H54 (cell line): ENCODE results near the gene CCNT2.
A peak's percentile ranks its signal among the peaks of the same experiment; 100 is the strongest.

Source experiments
- DNase-seq: peaks from one replicate; pipeline ENCODE4 v3.0.0; 2011; ENCODE audit warnings: low spot score, mixed read lengths; ENCODE audit not compliant: insufficient read length
- FAIRE-seq: peaks from 3 replicates; lab custom pipeline; 2011; peaks lifted over from hg19 to GRCh38; lab: Jason Lieb, UNC
- POLR2A ChIP-seq: IDR thresholded peaks from 2 replicates; pipeline ENCODE4 v1.6.1; 2011; ENCODE audit warnings: low read depth, mild to moderate bottlenecking, low read length

The CCNT2 gene

DNA sequence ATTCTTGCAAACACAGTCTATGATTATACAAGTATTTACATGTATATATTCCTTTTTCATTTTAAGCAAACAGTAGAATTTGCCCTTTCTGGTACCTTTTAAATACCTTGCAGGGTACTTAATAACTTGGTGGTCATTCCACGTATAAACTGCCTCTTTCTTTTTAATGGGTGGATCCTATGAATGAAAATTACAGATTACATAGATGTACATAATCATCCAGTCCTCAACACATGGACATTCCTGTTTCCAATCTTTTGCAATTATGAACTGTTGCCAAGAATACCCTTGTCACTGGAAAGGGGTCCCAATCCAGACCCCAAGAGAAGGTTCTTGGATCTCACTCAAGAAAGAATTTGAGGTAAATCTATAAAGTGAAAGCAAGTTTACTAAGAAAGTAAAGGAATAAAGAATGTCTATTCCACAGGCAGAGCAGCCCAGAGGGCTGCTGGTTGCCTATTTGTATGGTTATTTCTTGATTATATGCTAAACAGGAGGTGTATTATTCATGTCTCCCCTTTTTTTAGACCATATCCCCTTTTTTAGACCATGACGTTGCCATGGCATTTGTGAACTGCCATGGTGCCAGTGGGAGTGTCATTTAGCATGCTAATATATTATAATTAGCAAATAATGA lies 7.7 kb upstream of the CCNT2 start:
- DNase-seq (no peak), FAIRE-seq (no peak)
- TF ChIP-seq POLR2A = no peak

DNA sequence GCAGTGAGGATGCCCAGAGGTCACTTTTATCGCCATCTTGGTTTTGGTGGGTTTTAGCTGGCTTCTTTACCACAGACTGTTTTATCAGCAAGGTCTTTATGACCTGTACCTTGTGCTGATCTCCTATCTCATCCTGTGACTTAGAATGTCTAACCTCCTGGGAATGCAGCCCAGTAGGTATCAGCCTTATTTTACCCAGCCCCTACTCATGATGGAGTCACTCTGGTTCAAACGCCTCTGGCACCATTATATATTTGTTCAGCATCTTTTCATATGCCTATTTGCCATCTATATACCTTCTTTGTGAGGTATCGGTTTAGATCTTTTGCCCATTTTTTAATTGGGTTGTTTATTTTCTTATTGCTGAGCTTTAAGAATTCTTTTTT lies 7.2 kb upstream of the CCNT2 start:
- FAIRE-seq (no peak), DNase-seq (no peak)
- TF ChIP-seq POLR2A = no peak

- FAIRE-seq (peak; percentile 89), DNase-seq (no peak)
- TF ChIP-seq POLR2A = no peak
Measured at GRCh38 chr2:134912361-134912760, 6.3 kb upstream of the CCNT2 start.

DNA sequence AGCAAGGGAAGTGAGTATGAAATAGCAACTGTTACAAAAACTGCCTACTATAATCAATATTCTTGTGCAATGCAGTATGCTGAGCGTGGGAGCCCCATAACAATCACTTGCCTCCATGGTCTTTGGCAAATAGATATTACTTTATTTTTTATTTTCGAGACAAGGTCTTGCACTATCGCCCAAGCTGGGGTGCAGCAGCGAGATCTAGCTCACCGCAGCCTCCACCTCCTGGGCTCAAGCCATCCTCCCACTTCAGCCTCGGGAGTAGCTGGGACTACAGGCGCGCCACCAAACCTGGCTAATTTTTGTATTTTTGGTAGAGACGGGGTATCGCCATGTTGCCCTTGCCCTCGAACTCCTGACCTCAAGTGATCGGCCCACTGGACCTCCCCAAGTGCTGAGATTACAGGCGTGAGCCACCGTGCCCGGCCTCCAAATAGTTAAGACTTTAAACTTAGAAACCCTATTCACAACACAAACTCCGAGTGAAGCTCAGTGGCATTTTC lies 1.2 kb upstream of the CCNT2 start:
- no peak for TF ChIP-seq POLR2A
- no peak for DNase-seq
- peak; percentile 36 for FAIRE-seq

- FAIRE-seq = peak; percentile 74
- TF ChIP-seq POLR2A = peak; percentile 60
- DNase-seq = peak; percentile 61
Measured at GRCh38 chr2:134917888-134918525, 615 bp upstream of the CCNT2 start.

- no peak for TF ChIP-seq POLR2A
- FAIRE-seq = peak; percentile 77
- DNase-seq = no peak
Measured at GRCh38 chr2:134919341-134920210, 954 bp downstream of the CCNT2 start.

DNA sequence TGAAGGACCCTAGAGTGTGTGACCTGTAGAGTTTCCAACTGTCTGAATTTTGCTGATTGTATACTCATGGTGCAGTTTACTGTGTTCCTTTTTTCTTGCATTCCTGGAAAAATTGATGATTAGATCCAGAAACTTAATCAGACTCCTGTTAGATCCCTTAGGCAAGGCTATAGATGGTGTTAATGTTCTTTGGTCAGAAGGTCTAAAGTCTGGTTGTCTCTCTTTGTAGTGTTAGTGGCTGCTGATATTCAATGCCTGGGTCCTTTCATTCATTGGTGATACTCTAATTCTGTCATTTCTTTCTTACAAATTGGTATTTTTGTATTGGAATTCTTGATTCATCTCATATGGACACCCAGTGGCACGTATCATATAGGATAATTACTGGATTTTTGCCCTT lies 6.3 kb downstream of the CCNT2 start:
- no peak for FAIRE-seq
- no peak for DNase-seq
- TF ChIP-seq POLR2A = no peak

- no peak for TF ChIP-seq POLR2A
- DNase-seq (no peak), FAIRE-seq (peak; percentile 73)
Measured at GRCh38 chr2:134926231-134926931, 7.8 kb downstream of the CCNT2 start.

DNA sequence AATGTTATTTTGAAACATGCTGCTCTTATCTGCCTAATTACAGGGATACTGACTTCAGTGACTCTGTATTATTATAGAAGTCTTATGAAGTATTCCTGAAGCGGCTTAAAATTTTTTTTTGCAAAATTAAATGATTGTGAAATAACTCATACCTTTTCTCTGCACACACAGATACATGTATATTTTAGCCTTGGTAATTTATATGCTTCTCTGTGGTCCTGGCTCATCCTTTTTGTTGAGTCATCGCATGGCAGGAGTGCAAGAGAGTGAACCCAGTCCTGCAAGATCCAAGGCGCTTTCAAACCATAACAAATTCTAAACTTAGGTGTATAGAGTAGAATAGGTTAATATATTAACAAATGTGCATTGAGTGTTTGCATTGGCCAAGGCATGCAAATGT lies 8.6 kb downstream of the CCNT2 start:
- FAIRE-seq = peak; percentile 33
- no peak for DNase-seq
- no peak for TF ChIP-seq POLR2A

DNA sequence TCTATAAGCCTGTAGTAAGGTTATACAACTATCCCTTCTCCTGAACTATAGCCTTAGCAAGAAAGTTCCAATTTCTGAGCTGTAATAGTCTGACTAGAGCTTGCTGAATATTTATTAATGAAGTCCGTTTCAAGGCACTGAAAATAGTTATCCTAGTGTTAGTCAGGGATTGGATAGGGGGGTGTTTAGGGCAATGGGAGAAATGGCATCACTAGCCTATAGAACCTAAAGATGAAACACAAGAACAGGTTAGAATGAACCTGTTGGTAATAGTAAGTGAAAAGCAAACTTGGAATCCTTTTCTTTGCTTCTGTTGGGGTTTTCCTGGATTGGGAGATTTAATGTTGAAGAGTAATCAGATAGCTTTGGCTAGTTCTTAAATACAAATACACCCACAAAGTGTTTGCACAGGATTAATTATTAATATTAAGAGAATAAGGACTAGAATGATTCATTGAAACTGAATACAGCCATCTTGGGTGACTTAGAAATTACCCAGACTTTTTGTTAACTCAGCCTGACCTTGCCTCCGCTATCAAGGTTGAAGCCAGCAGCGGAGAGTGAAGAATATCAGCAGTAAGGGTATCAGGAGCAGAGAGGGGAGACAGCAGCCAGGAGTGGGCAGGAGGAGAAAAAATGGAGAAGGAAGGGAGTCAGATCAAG lies 14.4 kb downstream of the CCNT2 start:
- no peak for TF ChIP-seq POLR2A
- FAIRE-seq (no peak), DNase-seq (no peak)

- no peak for TF ChIP-seq POLR2A
- FAIRE-seq (no peak), DNase-seq (no peak)
Measured at GRCh38 chr2:134933732-134934131, 15.1 kb downstream of the CCNT2 start.

GRCh38 chr2:134934150-134934549 lies 15.5 kb downstream of the CCNT2 start:
- FAIRE-seq (peak; percentile 52), DNase-seq (no peak)

DNA sequence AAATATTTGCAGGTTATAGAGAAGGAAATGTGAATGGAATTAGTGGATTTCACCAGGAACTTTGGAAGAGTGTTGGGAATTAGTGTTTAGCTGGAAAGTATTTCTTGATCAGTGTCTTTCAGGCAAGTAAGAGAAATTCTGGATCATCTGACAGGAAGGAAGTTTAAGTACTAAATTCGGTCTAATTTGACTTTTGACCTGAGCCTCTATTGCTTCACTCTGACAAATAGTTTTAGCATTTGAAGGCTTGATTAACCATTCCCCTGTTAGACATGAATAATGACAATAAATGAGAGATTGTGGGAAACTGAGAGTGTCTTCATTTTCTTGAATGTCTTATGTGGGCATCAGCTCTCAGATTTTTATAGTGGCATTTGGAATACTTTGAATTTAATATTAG lies 16.0 kb downstream of the CCNT2 start:
- no peak for TF ChIP-seq POLR2A
- DNase-seq (no peak), FAIRE-seq (peak; percentile 61)

More at GRCh38 chr2:134934150-134934549, 15.5 kb downstream of the CCNT2 start:
- no peak for TF ChIP-seq POLR2A

GRCh38 chr2:134936691-134937090 lies 18.1 kb downstream of the CCNT2 start:
- FAIRE-seq (no peak), DNase-seq (no peak)
- no peak for TF ChIP-seq POLR2A
